Measurements from ENCODE around the gene HMOX1.
"Not testable (repeated sequence)": the region's sequence is repeated elsewhere in the genome, so short reads cannot be mapped to it uniquely, and the experiment has no call there.

HMOX1 gene

DNA sequence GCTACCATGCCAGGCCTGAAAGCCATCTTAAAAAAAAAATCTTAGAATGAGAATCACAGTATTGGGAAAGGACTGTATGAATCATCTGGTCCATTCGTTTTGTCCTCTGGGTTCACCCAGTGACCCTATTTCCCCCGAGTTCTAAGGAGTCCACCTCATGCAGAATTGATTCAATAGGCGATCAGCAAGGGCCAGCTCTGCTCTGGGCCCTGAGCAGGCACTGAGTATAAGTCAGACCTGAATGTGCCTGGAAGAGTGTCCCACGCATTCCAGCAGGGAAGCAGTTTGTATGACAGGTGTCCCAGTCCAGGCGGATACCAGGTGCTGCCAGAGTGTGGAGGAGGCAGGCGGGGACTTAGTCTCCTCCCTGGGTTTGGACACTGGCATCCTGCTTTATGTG is 883 bp upstream of the HMOX1 start:
- DNase-seq (ENCODE audit: low spot score) = no peak

DNA sequence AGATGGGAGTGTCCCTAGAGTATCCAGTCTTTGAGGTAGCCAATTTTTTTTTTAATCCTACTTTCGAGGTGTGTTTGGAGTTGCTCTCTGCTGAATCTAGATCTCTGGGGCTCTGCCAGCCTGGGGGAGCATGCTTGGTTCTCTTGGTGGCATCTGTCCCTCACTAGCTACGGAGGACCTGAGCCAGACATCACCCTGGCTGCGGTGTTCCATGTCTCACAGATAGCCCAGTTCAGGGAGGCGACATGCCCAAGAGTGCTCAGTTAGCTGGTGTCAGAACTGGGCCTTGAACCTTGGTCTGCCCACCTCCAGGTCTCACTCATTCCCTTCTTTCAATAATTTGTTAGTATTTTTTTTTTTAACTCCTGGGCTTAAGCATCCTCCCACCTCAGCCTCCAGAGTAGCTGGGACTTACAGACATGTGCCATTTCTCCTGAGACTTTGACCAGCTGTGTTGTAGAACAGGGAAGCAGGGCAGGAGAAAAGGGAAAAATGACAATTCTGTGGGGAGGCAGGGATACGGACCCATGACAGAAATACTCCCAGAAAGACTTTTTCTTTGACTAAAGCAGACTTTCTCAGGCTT is 621 bp downstream of the HMOX1 start:
- no peak for DNase-seq (ENCODE audit: low spot score)

- DNase-seq (ENCODE audit: low spot score) = no peak
These were observed 2.8 kb downstream of the HMOX1 start for GRCh38 chr22:35383679-35384071.

DNA sequence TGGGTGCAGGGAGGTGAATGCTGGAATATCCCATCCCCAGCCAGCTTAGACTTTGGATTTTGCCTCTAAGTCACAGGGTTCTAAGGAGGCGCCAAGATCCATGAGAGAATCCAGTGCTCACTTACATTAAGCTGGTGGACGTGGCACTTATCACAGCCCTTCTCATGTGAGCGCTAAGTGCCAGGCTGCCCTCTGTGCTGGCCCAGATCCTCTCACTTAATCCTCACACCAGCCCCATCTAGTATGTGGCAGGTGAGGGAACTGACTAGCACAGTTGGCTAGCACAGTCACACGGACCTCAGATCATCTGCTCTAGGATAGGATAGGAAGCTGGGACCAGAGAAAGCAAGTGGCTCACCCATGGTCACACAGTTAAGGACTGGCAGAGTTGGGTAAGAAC is 3.6 kb downstream of the HMOX1 start:
- no peak for DNase-seq (ENCODE audit: low spot score)

GRCh38 chr22:35384975-35385588 is 4.2 kb downstream of the HMOX1 start:
- no peak for DNase-seq (ENCODE audit: low spot score)

GRCh38 chr22:35386670-35387288 is 5.9 kb downstream of the HMOX1 start:
- no peak for DNase-seq (ENCODE audit: low spot score)

- DNase-seq (ENCODE audit: low spot score) = no peak
These were observed 10.0 kb downstream of the HMOX1 start for GRCh38 chr22:35390933-35391332.

DNA sequence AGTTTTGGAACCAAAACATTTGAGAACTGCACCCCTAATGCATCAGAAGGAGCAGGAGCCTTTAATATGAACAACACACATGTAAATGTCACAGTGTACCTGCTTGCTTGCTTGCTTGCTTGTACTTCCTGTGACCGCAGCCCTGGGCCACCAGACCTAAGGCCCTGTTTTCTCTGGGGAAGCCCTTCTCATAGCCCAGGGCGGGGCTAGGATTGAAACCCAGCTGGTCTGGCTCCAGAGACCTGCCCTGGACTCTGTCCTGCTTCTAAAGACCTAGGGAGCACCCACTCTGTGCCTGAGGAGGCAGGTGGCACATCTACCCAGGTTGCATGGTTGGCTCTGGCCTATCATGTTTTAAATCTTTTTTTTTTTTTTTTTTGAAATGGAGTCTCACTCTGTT is 11.5 kb downstream of the HMOX1 start:
- no peak for DNase-seq (ENCODE audit: low spot score)

GRCh38 chr22:35393116-35394010 is 12.5 kb downstream of the HMOX1 start:
- DNase-seq (ENCODE audit: low spot score) = no peak

- DNase-seq (ENCODE audit: low spot score) = no peak
These were observed 13.1 kb downstream of the HMOX1 start for GRCh38 chr22:35394011-35394312.

DNA sequence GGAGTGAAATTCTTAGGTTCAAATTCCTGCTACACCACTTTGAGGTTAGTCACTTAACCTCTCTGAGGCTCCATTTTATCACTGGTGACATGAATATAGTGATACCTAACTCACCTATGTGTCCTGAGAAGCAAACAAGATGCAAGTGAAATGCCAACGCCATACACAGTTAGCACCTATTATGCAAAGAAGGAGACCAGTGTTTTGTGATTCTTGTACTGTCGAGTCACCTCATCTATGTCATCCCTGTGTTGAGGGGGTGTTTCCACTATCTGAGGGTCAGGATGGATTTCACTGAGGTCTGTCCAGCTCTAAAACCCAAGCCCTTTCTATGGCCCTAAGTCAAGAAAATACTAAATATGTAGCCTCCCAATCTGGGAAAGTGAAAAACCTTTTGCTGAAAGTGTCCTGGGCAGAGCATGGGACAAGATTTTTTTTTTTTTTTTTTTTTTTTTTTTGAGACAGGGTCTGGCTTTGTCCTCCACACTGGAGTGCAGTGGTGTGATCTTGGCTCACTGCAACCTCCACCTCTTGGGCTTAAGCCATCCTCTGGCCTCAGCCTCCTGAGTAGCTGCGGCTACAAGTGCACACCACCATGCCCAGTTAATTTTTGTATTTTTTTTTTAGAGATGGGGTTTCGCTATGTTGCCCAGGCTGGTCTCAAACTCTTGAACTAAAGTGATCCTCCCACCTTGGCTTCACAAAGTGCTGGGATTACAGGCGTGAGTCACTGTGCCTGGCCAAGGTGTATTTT is 14.1 kb downstream of the HMOX1 start:
- no peak for DNase-seq (ENCODE audit: low spot score)

DNA sequence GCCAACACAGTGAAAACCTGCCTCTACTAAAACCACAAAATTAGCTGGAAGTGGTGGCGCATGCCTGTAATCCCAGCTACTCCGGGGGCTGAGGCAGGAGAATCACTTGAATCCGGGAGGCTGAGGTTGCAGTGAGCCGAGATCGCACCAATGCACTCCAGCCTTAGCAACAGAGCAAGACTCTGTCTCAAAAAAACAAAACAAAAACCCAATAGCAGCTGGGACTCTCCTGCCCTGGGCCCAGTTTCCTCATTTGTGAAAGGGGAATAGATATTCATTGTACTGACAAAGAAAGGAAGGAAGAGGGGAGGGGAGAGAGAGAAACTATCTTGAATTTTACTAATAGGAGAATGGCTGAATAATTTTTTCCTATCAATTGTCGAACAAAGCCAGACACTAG is 15.7 kb downstream of the HMOX1 start:
- not testable (repeated sequence) for DNase-seq (ENCODE audit: low spot score)

DNA sequence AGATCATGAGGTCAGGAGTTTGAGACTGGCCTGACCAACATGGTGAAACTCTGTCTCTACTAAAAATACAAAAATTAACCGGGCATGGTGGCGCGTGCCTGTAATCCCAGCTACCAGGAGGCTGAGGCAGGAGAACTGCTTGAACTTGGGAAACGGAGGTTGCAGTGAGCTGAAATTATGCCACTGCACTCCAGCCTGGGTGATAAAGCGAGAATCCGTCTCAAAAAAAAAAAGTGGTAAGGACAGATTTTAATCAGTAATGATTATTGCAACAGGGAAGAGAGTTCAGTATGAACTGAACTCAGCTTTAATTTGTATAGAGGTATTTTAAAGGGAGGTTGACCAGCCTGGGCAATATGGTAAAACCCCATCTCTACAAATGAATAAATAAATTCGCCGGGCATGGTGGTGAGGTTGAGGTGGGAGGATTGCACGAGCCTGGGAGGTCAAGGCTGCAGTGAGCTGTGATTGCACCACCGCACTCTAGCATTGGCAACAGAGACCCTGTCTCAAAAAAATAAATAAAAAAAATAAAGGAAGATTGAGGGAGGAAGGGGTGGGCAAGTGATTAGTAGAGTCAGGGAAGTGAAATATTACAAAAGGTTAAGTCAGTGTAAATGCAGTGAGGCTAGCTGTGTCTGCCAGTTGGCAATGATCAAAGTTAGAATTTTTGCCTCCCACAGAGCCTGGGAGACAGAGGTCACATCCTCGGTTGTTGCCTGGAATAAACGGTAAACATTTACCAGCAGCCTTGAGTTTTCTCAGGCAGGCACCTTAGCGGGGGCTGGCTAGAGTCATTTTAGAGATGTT is 16.4 kb downstream of the HMOX1 start:
- DNase-seq (ENCODE audit: low spot score) = no peak

- DNase-seq (ENCODE audit: low spot score) = no peak
These were observed 17.7 kb downstream of the HMOX1 start for GRCh38 chr22:35398591-35398973.

DNA sequence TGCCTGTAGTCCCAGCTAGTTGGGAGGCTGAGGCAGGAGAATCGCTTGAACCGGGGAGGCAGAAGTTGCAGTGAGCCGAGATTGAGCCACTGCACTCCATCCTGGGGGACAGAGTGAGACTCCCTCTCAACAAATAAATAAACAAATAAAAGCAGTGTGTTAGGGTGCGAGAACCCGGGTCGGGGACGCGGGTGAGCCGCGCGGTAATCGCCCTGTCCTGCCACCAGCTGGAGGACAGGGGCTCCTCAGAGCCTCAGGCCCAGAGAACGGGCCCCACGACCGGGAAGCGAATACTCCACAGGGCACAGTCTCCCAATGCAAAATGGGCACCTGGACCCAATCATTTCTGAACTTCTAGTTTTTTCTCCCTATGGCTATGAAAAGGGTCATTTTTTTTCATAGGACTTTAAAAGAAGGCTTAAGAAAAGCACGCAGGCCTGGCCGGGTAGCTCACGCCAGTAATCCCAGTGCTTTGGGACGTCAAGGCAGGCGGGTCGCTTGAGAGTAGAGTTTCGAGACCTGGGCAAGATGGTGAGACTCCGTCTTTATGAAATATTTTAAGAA is 18.3 kb downstream of the HMOX1 start:
- DNase-seq (ENCODE audit: low spot score) = no peak

DNA sequence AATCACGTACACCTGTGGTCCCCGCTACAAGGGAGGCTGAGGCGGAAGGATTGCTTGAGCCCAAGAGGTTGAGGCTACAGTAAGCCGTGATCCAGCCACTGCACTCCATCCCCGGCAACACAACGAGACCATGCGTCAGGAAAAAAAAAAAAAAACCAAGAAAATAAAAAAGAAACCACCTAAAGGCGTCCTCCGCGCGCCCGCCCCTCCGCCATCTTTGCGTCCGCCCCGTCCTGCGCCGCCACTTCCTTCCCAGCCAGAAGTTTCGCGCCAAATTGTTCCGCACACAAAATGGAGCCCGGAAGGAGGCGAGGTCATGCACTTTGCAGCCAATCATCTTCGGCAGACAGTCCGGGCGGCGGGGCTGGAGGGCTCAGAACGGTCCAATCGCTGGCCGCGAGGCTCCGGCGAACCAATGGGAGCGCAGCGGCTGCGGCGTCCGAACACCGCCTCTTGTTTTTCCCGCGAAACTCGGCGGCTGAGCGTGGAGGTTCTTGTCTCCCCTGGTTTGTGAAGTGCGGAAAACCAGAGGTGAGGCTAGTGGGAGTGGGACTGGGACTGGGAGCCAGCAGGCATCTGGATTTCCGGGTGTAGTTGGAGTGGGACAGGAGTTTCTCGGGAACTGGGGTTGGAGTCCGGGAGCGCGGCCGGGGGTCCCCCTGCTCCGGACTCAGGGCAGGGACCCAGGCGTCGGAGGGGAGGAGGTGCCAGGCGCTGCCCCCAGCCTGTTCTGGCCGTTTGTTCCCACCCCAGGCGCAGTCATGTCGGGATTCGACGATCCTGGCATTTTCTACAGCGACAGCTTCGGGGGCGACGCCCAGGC is 19.0 kb downstream of the HMOX1 start, which contains the start of gene MCM5:
TSS of gene MCM5 (plus strand) at position 463 of the 823 bp plus-strand sequence. CDS start at position 762, 299 bp downstream.
- DNase-seq (ENCODE audit: low spot score) = peak; percentile 99

GRCh38 chr22:35400501-35400790 is 19.6 kb downstream of the HMOX1 start:
- peak; percentile 21 for DNase-seq (ENCODE audit: low spot score)

DNA sequence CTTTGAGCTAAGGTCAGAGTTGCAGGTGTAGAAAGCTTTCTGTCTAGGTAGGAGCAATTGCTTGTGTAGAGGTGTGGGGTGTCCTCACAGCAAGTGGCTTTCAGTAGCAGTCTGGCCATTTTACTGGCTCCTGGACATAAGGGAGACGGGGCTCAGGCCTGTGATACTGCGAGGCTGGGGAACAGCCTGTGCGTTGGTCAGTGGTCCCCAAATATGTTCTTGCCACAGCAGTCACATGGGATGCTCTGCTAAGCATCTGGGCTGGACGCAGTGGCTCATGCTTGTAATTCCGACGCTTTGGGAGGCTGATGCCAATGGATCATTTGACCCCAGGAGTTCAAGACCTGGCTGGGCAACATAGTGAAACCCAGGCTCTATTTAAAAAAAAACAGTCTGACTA is 21.0 kb downstream of the HMOX1 start:
- no peak for DNase-seq (ENCODE audit: low spot score)

GRCh38 chr22:35403356-35403755 is 22.5 kb downstream of the HMOX1 start:
- no peak for DNase-seq (ENCODE audit: low spot score)

DNA sequence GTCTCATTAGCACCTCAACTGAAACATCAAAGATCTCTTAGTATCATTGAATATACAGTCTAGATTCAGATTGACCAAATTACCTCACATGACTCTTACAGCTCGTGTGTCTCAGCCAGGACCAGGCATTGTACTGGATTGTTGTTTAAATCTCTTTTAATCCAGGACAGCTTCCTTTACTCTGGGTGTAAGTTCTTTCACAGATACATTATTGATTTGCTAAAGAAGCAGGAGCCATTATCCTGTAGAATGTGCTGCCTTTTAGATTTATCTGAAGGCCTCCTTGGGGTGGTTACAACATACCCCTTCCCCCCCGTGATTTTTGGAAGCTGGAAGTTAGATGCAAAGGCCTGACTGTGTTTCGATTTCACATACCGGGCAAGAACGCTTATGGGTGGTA is 23.3 kb downstream of the HMOX1 start:
- no peak for DNase-seq (ENCODE audit: low spot score)
